ENCODE measurements around the gene WNT8B. TPM values are rescaled to one million over a fixed set of nuclear protein-coding genes. Genes with fewer than 3 reads are reported as not detected.
A peak's percentile ranks its signal among the peaks of the same experiment; 100 is the strongest.

WNT8B gene
- total RNA-seq, 1 donor from 2014 or later: not detected

DNA sequence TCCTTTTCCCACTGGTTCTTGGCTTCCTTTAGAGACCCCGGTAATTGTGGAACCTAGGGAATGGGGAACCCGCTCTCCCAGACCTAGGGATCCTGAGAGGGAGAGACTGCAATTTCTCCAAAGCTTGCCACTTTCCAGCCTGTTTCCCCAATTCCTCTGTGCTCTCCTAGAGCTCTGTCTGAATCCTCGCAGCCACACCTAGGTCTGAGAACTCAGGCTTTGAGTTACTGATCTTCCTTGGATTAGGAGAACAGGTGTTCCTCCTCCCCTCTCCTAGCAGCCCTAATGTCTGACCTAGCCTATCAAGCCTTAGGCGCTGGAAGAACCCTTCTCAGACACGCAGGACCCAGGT is 20.0 kb downstream of the WNT8B start:
- DNase-seq (ENCODE audit: low read depth): no peak
- H3K4me3 ChIP-seq (ENCODE audit: low read depth, low read length): peak overlapping the region; percentile 48
- no peak for TF ChIP-seq CTCF (conservative IDR thresholded peaks at IDR 0.05; ENCODE audit: low read depth, low read length)

- DNase-seq (ENCODE audit: low read depth): no peak
- TF ChIP-seq CTCF (conservative IDR thresholded peaks at IDR 0.05; ENCODE audit: low read depth, low read length): no peak
- no peak overlapping the region for H3K4me3 ChIP-seq (ENCODE audit: low read depth, low read length)
Measured at GRCh38 chr10:100483876-100484666, 21.3 kb downstream of the WNT8B start.

GRCh38 chr10:100485366-100485765 is 22.6 kb downstream of the WNT8B start:
- no peak overlapping the region for H3K4me3 ChIP-seq (ENCODE audit: low read depth, low read length)
- DNase-seq (ENCODE audit: low read depth): no peak
- TF ChIP-seq CTCF (conservative IDR thresholded peaks at IDR 0.05; ENCODE audit: low read depth, low read length): no peak

DNA sequence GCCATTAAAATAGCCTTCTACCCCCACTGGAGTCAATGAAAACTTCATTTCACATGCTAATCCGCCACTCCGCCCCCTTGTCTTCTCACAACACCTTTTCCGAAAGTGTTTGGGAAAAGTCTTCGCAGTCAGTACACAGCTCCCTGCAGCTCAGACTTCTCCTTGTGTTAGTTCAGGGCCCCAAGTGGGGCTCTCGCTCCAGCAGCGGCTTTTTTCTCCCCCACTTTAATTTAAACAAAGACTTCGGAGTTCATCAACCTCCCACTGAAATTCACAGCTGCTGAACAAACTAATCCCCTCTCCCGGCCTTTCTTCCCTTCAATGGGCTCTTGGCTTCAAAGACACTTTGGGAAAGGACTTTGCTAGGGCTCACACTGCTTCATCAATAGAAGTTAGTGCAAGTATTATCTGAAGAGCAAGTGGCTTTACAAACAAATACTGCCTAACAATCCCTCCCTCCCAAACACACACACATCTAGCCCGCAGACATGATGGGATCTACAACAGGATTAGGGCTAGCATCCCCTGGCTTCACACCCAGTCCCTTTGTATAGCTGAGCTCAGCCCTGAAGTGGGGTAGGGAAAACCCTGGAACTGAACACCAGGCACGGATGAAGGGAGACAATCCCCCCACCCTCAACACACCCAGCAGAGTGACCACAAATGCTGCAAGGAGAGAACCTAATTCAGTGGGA is 23.1 kb downstream of the WNT8B start:
- TF ChIP-seq CTCF (conservative IDR thresholded peaks at IDR 0.05; ENCODE audit: low read depth, low read length): no peak
- no peak overlapping the region for H3K4me3 ChIP-seq (ENCODE audit: low read depth, low read length)

DNA sequence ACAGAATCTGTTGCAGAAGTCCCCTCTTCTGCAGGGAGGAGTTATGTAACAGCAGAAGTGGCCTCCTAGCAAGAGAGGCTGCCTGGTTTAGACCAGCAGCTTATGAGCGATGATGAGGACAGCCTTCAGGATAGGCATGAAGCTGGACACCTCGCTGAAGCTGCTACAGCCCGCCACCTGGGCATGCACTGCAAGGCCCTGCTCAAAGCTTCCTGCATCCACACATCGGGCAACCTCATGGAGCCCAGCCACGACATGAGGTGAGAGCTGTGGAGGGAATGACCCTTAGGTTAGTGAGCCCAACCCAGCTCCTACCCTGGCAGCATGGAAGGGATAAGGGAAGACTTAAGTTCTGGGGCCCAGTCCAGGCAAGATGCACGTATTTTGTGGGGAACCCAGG is 24.7 kb downstream of the WNT8B start:
- H3K4me3 ChIP-seq (ENCODE audit: low read depth, low read length): no peak overlapping the region
- no peak for DNase-seq (ENCODE audit: low read depth)
- no peak for TF ChIP-seq CTCF (conservative IDR thresholded peaks at IDR 0.05; ENCODE audit: low read depth, low read length)

More for the DNA sequence above, 23.1 kb downstream of the WNT8B start:
- no peak for DNase-seq (ENCODE audit: low read depth)

GRCh38 chr10:100489396-100489795 is 26.6 kb downstream of the WNT8B start:
- no peak overlapping the region for H3K4me3 ChIP-seq (ENCODE audit: low read depth, low read length)
- DNase-seq (ENCODE audit: low read depth): no peak
- TF ChIP-seq CTCF (conservative IDR thresholded peaks at IDR 0.05; ENCODE audit: low read depth, low read length): no peak

Measured in epithelial cell of proximal tubule (primary cell).